Type B pancreatic cell (in vitro differentiated cells): ENCODE data around the gene IL4. TPM values are rescaled to one million over a fixed set of nuclear protein-coding genes. Genes with fewer than 3 reads are reported as not detected.
"Not testable (repeated sequence)": the region's sequence is repeated elsewhere in the genome, so short reads cannot be mapped to it uniquely, and the experiment has no call there.

ENCODE experiments used
- DNase-seq: peaks from one replicate; pipeline ENCODE4 v3.0.0; 2021; ENCODE audit warnings: mixed read lengths; ENCODE audit not compliant: unreplicated experiment; ENCODE audit errors: extremely low spot score
- H3K27ac Mint-ChIP-seq: 2 replicates; pipeline ENCODE4 v1.8.0; 2021; ENCODE audit warnings: mild to moderate bottlenecking, mixed read lengths
- H3K27me3 Mint-ChIP-seq: 2 replicates; pipeline ENCODE4 v1.8.0; 2021; ENCODE audit warnings: mixed read lengths
- H3K36me3 Mint-ChIP-seq: 2 replicates; pipeline ENCODE4 v1.8.0; 2021; ENCODE audit warnings: mixed read lengths
- H3K4me1 Mint-ChIP-seq: one replicate; pipeline ENCODE4 v1.8.0; 2021; ENCODE audit warnings: mixed read lengths; ENCODE audit not compliant: unreplicated experiment
- H3K4me3 Mint-ChIP-seq: 2 replicates; pipeline ENCODE4 v1.8.0; 2021; ENCODE audit warnings: mild to moderate bottlenecking, mixed read lengths
- H3K9me3 Mint-ChIP-seq: 2 replicates; pipeline ENCODE4 v1.8.0; 2021; ENCODE audit warnings: mixed read lengths
- CTCF ChIP-seq: fragments of 200-600 bp; sonication (generic); conservative IDR thresholded peaks from 2 replicates; pipeline ENCODE4 v1.5.0; 2021; ENCODE audit warnings: antibody characterized with exemption, mild to moderate bottlenecking
- long read RNA-seq: library from polyadenylated mRNA; unstranded; transcript quantifications from one replicate; pipeline ENCODE4 v2.0.0, GENCODE V29; 2020
- total RNA-seq: library from RNA; stranded (reverse); gene quantifications from 2 replicates; pipeline ENCODE4 v1.2.1, GENCODE V29; 2021; ENCODE audit warnings: low replicate concordance

IL4 gene
- total RNA-seq, result not detected in 2 replicates
- long read RNA-seq, result 0 reads

- peaks cover 7% of the 10 kb centered on the region for H3K27me3 Mint-ChIP-seq
- H3K9me3 Mint-ChIP-seq, result peaks cover 4% of the 10 kb centered on the region
- DNase-seq, result no peak
- H3K27ac Mint-ChIP-seq, result no peak within 1 kb of the TSS
- H3K4me3 Mint-ChIP-seq, result no peak within 1 kb of the TSS
- H3K4me1 Mint-ChIP-seq, result no peaks in the 10 kb centered on the region
- no peak for TF ChIP-seq CTCF
- no peaks in the 10 kb centered on the region for H3K36me3 Mint-ChIP-seq
Measured at GRCh38 chr5:132673939-132674630, at the start of gene IL4. Gene IL4 (plus strand): TSS chr5:132673989. CDS start chr5:132674051, 62 bp downstream.

- H3K27me3 Mint-ChIP-seq, result no peaks in the 10 kb centered on the region
- TF ChIP-seq CTCF, result no peak
- H3K27ac Mint-ChIP-seq, result no peak overlapping the region
Measured at GRCh38 chr5:132627470-132627869, 46.3 kb upstream of the IL4 start.

GRCh38 chr5:132628814-132629213, 45.0 kb upstream of the IL4 start:
- Mint-ChIP-seq H3K9me3 (no peaks in the 10 kb centered on the region), H3K27ac (no peak overlapping the region), H3K27me3 (no peaks in the 10 kb centered on the region), H3K36me3 (peaks cover 38% of the 10 kb centered on the region), H3K4me1 (peaks cover 6% of the 10 kb centered on the region), H3K4me3 (no peak overlapping the region)
- DNase-seq, result no peak
- TF ChIP-seq CTCF, result no peak

More at GRCh38 chr5:132627470-132627869, 46.3 kb upstream of the IL4 start:
- Mint-ChIP-seq H3K36me3 (peaks cover 48% of the 10 kb centered on the region), H3K4me3 (no peak overlapping the region), H3K4me1 (peaks cover 6% of the 10 kb centered on the region), H3K9me3 (no peaks in the 10 kb centered on the region)
- no peak for DNase-seq

- Mint-ChIP-seq H3K27me3 (no peaks in the 10 kb centered on the region), H3K9me3 (no peaks in the 10 kb centered on the region), H3K36me3 (peaks cover 39% of the 10 kb centered on the region), H3K27ac (no peak overlapping the region), H3K4me1 (peaks cover 6% of the 10 kb centered on the region), H3K4me3 (no peak overlapping the region)
- no peak for DNase-seq
- TF ChIP-seq CTCF, result no peak
Measured at GRCh38 chr5:132629230-132629944, 44.4 kb upstream of the IL4 start.

GRCh38 chr5:132633587-132633986, 40.2 kb upstream of the IL4 start:
- not testable (repeated sequence) for H3K4me1 Mint-ChIP-seq, DNase-seq, H3K9me3 Mint-ChIP-seq, H3K27ac Mint-ChIP-seq, H3K27me3 Mint-ChIP-seq, H3K4me3 Mint-ChIP-seq
- H3K36me3 Mint-ChIP-seq, result peaks cover 33% of the 10 kb centered on the region

- no peaks in the 10 kb centered on the region for H3K27me3 Mint-ChIP-seq
- peaks cover 27% of the 10 kb centered on the region for H3K36me3 Mint-ChIP-seq
- DNase-seq, result no peak
- no peaks in the 10 kb centered on the region for H3K4me1 Mint-ChIP-seq
- TF ChIP-seq CTCF, result no peak
- no peak overlapping the region for H3K4me3 Mint-ChIP-seq
- H3K27ac Mint-ChIP-seq, result no peak overlapping the region
- H3K9me3 Mint-ChIP-seq, result no peaks in the 10 kb centered on the region
Measured at GRCh38 chr5:132635873-132636272, 37.9 kb upstream of the IL4 start.
